ENCODE results near the gene KIAA0825. TPM values are rescaled to one million over a fixed set of nuclear protein-coding genes. Genes with fewer than 3 reads are reported as not detected.

Gene KIAA0825
- polyA plus RNA-seq, 1 of the 3 experiments (the other 2 are of a cell fraction) = 0.61 TPM

GRCh38 chr5:94505327-94506068, 112.9 kb downstream of the KIAA0825 start:
- 0 out of 2 replicates have a peak, but pooled peaks have one; percentile 6 for TF ChIP-seq TCF12 (IDR thresholded peaks at IDR 0.05)
- no peak for TF ChIP-seq USF1 (IDR thresholded peaks at IDR 0.05; ENCODE audit: borderline replicate concordance, low read depth)
- H3F3A ChIP-seq (replicated peaks; ENCODE audit: insufficient read depth) = peaks cover 11% of the 10 kb centered on the region
- H3K9me2 ChIP-seq = no peaks in the 10 kb centered on the region
- H3K4me3 ChIP-seq (ENCODE audit: low read depth in 2 of 2, low read length in 1 of 2) = no peak overlapping the region
- H4K20me1 ChIP-seq (ENCODE audit: insufficient read depth) = no peaks in the 10 kb centered on the region
- ChIA-PET POLR2A (no interaction called here), CTCF (interaction anchor here (1.2 kb wide), 1 partner anchor 10 kb away, joined by 3 read pairs; no protein-coding TSS in a partner anchor)
- no peaks in the 10 kb centered on the region for H3K79me2 ChIP-seq (ENCODE audit: insufficient read depth)
- H3K27me3 ChIP-seq (ENCODE audit: insufficient read depth) = no peaks in the 10 kb centered on the region
- H3K4me2 ChIP-seq = no peak overlapping the region
- H3K4me1 ChIP-seq (ENCODE audit: control insufficient read depth in 1 of 2, insufficient read depth in 2 of 2, low read depth in 1 of 2, low read length in 1 of 2) = peaks cover 3 to 25% of the 10 kb centered on the region in 2 experiments; a peak in 2 of 4 replicates
- H3K9ac ChIP-seq = no peak overlapping the region
- 75% methylated on average over 3 of the region's 3 CpGs for WGBS (ENCODE audit: low lambda C conversion rate)
- no peak overlapping the region for H2AFZ ChIP-seq (ENCODE audit: low read depth)
- H3K27ac ChIP-seq (ENCODE audit: low read depth in 2 of 2, low read length in 1 of 2) = no peak overlapping the region; a peak in 1 of 4 replicates
- no peak for DNase-seq
- no peaks in the 10 kb centered on the region for H3K9me3 ChIP-seq
- no peaks in the 10 kb centered on the region for H3K36me3 ChIP-seq (replicated peaks in 1 of 2; ENCODE audit: control insufficient read depth in 1 of 2, insufficient read depth in 2 of 2, low read length in 1 of 2)

- CTCF ChIA-PET = interaction anchor here (1.3 kb wide), 2 partner anchors 8 to 189 kb away, joined by 3 read pairs; no protein-coding TSS in a partner anchor
Measured at GRCh38 chr5:94503677-94504076, 114.7 kb downstream of the KIAA0825 start.

More at GRCh38 chr5:94503677-94504076, 114.7 kb downstream of the KIAA0825 start:
- Histone ChIP-seq H3F3A (replicated peaks; ENCODE audit: insufficient read depth) (no peaks in the 10 kb centered on the region), H3K9me3 (no peaks in the 10 kb centered on the region), H4K20me1 (ENCODE audit: insufficient read depth) (no peaks in the 10 kb centered on the region), H3K9ac (no peak overlapping the region), H3K4me2 (no peak overlapping the region), H3K4me3 (ENCODE audit: low read depth in 2 of 2, low read length in 1 of 2) (no peak overlapping the region), H3K27ac (ENCODE audit: low read depth in 2 of 2, low read length in 1 of 2) (no peak overlapping the region; a peak in 1 of 4 replicates), H3K9me2 (no peaks in the 10 kb centered on the region), H3K27me3 (ENCODE audit: insufficient read depth) (no peaks in the 10 kb centered on the region), H3K4me1 (ENCODE audit: control insufficient read depth in 1 of 2, insufficient read depth in 2 of 2, low read depth in 1 of 2, low read length in 1 of 2) (peaks cover 0 to 15% of the 10 kb centered on the region in 2 experiments; a peak in 2 of 4 replicates), H3K79me2 (ENCODE audit: insufficient read depth) (no peaks in the 10 kb centered on the region), H2AFZ (ENCODE audit: low read depth) (no peak overlapping the region), H3K36me3 (replicated peaks in 1 of 2; ENCODE audit: control insufficient read depth in 1 of 2, insufficient read depth in 2 of 2, low read length in 1 of 2) (no peaks in the 10 kb centered on the region)
- 86% methylated on average over 1 of the region's 1 CpG for WGBS (ENCODE audit: low lambda C conversion rate)
- no peak for DNase-seq
- POLR2A ChIA-PET = no interaction called here
- TF ChIP-seq EZH2phosphoT487 (IDR thresholded peaks at IDR 0.05; ENCODE audit: borderline replicate concordance, low read depth) (no peak), USF1 (IDR thresholded peaks at IDR 0.05; ENCODE audit: borderline replicate concordance, low read depth) (no peak), RXRA (IDR thresholded peaks at IDR 0.05; ENCODE audit: borderline replicate concordance, low read depth) (no peak), ELF1 (IDR thresholded peaks at IDR 0.05) (no peak), FOSL2 (IDR thresholded peaks at IDR 0.05; ENCODE audit: borderline replicate concordance, low read depth) (no peak), NFIC (IDR thresholded peaks at IDR 0.05; ENCODE audit: borderline replicate concordance) (no peak), PBX3 (IDR thresholded peaks at IDR 0.05) (no peak), NRF1 (IDR thresholded peaks at IDR 0.05; ENCODE audit: low read depth, low read length) (no peak), YY1 (IDR thresholded peaks at IDR 0.05; ENCODE audit: low read depth) (no peak), ZBTB33 (IDR thresholded peaks at IDR 0.05; ENCODE audit: borderline replicate concordance, low read depth) (no peak), SMC3 (IDR thresholded peaks at IDR 0.05; ENCODE audit: low read depth, low read length) (no peak), MAX (IDR thresholded peaks at IDR 0.05; ENCODE audit: low read depth) (no peak), USF2 (IDR thresholded peaks at IDR 0.05; ENCODE audit: borderline replicate concordance, low read depth, low read length) (no peak), CHD2 (IDR thresholded peaks at IDR 0.05; ENCODE audit: low read length, partially characterized antibody) (no peak), RCOR1 (IDR thresholded peaks at IDR 0.05; ENCODE audit: low read length) (no peak)
